NCI-H1694 treated with DMSO at 0.1 percent for 48 hours (cell line): Measurements from ENCODE around the gene EFCAB3.
"Not testable (repeated sequence)": the region's sequence is repeated elsewhere in the genome, so short reads cannot be mapped to it uniquely, and the experiment has no call there.

Experiments used
- DNase-seq: peaks from one replicate; lab custom pipeline; 2025; lab: John Stamatoyannopoulos, UW

EFCAB3 gene

GRCh38 chr17:62465271-62465670 is 84.9 kb downstream of the EFCAB3 start:
- DNase-seq: not testable (repeated sequence)
